HG03565 (cell line): ENCODE data around the gene MMP3.

ENCODE experiments used
- ATAC-seq: cut with Tn5 transposase; IDR thresholded peaks from one replicate; pipeline ENCODE4 v1.9.1; 2021; ENCODE audit warnings: mild to moderate bottlenecking, moderate library complexity; ENCODE audit not compliant: unreplicated experiment

MMP3 gene

DNA sequence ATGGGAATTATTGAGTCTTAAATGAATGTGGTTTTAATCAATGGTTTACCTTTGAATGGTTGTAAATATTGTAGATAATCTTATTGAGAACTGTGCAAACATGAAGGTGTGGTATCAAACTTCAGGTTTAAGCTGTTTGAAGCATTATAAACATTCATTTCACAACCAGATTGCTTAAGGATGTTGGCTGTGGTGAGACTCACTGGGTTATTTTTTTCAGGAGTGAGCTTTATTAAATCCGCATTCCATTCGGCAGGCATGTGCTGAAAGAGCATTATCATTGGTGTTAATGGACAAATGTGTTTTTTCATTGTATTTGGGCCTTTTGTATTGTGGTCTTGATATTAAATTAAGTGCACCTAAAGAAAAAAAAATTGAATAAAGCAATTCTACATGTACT is 9.7 kb downstream of the MMP3 start:
- ATAC-seq, result no peak

DNA sequence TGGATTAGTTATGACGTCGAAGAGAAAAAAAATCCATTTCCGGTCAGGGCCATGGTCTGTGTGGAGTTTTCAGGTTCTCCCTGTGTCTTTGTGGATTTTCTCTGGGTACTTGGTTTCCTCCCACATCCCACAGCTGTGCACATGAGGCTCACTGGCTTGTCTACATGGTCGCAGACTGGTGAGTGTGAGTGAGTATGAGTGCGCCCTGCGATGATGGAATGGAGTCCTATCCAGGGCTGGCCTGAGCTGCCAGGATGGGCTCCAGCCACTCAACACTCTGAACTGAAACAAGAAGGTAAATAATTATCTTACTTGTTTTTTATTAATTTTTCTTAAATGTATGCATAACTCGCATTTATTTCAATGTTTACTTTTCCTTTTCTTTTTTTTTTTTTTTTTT is 10.8 kb downstream of the MMP3 start:
- ATAC-seq, result no peak

GRCh38 chr11:102831489-102832440 is 11.6 kb downstream of the MMP3 start:
- no peak for ATAC-seq

DNA sequence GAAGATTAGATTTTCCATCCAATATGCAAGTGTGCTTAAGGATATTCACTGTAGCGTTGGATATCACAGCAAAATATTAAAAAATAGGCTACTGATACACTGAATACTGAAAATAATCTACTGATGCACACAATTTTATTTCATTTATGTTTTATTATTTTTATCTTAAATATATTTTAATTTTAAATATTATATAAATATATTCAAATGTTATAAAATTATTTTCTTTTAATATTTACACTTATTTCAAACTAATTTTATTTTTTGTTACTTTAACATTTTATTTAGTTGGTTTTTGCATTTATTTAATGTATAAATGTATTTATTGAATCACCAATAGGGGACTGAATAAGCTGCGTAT is 12.3 kb downstream of the MMP3 start:
- ATAC-seq, result no peak

DNA sequence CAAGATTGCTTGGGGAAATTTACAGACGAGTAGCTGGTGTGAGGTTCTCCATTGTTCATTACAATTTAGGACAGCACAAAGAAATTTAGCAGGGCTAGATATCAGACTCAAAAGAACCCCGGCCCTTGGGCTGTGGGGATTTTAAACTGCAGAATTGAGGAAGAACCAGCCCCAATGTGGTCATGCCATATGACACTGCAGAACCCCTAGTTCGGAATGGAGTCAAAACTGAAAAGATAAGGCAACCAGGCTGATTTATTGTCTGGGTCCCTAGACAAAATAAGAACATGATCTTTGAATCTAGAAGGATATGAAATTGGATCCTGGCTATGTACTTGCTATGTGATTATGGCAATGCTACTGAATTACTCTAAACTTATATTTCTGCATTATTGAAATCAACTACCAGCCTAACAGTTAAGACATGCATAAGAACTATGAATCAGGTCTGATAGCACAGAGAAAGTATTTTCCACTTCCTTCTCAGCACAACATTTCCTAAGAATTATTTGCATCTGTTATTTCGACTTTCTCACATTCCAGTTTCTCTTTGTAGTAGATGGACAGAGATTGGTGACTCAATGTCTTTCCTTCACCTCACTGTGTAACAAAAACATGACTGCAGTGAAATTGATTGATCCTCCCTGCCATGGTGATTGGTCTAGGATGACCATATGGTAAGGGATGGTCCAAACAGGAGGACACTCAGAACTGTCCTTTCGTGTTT is 13.2 kb downstream of the MMP3 start:
- ATAC-seq, result no peak

DNA sequence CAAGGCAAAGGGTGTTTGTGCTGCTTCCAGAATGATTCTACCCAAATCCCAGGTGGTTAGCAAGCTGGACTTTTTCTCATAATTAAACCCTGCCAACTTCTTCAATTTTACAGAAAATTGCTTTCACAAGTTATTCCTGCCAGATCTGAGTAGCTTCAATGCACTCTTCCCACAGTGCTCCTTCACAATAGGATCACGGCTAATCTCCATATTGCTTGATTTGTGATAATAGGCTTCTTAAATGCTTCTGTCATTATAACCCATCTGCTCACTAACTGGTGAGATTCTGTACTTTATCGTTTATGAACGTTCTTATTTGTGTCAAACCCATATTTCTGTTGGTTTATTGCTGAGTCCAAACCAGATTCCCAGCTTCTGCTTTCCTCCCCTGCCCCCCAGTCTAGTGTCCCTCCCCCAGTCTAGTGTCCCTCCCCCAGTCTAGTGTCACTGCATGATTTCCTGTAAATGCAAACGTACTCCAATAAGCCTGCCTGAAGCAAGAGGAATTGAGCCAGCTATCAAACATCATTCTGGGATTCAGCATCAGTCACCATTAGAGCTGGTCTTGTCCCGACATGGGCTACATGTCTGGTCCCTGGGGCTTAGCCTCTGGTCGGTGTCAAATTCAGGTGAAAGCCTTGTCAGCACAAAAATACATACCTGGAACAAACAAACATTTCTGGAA is 14.0 kb downstream of the MMP3 start:
- no peak for ATAC-seq

DNA sequence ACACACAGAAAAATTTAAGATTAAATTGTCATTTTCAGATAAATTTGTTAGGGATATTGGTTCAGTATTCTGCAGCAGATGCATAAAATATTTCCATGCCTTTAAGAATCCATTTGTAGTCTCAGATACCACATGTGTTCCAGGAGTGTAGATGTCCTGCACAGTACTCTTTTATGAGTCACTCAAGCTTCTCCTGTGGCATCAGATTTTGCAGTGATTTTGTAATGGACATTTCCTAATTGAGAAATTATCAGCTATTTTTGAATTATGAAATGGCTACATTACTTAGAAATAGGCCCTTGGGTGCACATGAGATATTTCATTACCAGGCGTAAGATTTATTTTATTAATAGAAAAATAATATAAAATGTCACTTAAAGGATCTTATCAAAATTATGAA is 18.9 kb downstream of the MMP3 start:
- ATAC-seq, result no peak

DNA sequence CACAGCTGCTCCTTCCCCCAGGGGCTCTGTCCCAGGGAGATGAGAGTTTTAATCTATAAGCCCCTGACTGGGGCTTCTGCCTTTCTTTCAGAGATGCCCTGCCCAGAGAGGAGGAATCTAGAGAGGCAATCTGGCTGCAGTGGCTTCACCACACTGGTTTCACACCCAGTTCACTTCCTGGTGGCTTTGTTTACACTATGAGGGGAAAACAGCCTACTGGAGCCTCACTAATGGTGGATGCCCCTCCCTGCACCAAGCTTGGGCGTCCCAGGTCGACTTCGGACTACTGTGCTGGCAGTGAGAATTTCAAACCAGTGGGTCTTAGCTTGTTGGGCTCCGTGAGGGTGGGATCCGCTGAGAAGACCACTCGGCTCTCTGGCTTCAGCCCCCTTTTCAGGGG is 23.9 kb downstream of the MMP3 start:
- no peak for ATAC-seq

DNA sequence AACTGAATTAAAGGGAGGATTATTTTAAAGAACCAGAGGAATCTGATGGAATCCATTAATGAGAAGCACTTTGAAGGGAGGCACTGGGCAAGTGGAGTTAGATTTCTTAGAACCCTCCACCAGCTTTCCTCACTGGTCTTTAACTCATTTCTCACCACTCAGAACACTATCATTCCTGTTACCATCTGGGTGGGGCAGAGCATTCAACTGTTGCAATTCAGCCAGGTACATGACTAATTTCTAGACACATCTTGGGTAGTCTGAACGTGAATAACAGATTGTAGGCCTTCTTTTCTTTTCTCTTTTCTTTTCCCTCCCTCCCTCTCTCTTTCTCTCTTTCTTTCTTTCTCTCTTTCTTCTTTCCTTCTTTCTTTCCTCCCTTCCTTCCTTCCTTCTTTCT is 29.9 kb downstream of the MMP3 start:
- no peak for ATAC-seq

DNA sequence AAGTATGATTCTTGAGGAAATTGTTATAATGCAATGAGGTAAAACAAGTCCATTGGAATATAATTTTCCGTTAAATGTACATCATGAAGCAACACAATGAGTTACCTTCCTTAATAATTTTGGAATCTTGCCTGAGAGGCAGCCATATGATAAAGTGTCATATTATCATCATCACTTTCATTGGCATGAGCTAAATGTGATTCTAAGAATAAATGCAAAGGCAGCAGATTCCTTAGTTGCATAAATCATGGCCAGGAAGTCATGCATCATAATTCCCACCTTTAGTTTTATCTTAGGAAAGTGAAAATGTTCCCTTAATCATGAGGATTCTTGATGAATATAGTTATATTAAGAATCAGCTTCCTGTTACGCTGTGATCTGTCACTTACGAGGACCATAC is 31.2 kb downstream of the MMP3 start:
- ATAC-seq, result no peak

DNA sequence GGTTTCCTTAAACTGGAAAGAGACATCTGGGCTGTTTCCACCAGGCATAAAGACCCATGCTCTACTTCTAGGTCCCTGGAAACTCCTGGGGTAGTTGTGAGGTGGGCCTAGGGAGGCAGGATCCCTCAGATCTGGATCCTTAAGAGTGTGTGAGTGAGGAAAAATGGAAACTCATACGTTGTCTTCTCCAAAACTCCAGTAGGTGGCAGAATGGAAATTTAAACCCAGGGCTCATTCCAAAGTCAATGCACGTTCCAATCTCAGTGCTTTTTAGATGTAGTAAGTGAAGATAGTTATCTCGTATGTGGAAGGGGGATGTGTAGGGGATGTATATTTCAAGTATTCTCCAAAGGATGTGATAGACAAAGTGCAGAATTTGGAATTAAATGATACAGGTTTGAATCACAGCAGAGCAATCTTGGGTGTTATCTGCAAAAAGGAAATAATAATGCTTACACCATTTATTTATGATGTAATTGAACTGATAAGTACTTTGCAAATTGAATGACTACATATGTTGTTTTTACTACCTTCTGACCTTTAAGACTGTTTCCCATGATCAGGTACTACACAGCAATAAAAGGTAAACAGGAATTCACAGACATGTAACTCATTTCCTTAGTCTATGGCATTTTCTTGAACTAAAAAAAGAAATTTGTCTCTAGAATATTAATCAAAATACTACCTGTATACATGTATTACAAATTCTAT is 32.3 kb downstream of the MMP3 start:
- no peak for ATAC-seq

DNA sequence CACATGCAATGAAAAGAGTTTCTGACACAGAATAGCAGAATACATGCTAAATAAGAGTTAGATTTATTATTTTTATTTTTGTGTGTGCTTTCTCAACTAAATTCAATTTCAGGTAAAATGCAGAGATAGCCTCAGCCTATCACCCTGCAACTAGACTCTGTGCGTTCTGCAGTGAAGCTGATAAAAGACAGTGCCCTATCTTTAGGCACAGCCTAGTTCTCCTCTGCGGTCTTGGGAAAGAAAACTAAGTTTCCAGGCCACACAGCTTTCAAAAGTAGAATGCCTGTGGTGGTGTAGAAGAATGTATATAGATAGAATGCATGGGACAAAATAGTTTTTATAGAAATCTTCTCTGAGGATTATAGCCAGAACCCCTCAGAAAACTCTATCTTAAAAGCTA is 33.4 kb downstream of the MMP3 start:
- ATAC-seq, result no peak

DNA sequence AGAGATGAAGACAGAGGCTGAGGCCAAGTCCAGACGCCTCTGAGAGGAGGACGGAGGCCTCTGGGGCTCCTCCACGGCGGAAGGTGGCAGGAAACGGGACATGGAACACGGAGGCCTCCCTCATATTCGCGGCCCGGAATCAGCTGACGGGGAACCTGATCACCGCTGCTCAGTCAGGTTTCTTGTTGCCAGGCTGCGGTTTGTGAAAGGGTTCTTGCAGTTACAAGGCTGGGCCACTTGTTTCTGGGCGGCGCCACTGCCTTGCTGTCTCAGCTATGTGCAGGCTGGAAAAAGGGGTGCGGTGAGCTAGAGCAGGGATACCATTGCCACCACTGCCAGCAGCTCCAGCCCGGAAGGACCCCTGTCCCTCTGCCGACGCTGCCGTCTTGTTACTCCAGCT is 35.5 kb downstream of the MMP3 start:
- peak; percentile 69 for ATAC-seq

GRCh38 chr11:102806296-102806695 is 37.1 kb downstream of the MMP3 start:
- ATAC-seq, result no peak

DNA sequence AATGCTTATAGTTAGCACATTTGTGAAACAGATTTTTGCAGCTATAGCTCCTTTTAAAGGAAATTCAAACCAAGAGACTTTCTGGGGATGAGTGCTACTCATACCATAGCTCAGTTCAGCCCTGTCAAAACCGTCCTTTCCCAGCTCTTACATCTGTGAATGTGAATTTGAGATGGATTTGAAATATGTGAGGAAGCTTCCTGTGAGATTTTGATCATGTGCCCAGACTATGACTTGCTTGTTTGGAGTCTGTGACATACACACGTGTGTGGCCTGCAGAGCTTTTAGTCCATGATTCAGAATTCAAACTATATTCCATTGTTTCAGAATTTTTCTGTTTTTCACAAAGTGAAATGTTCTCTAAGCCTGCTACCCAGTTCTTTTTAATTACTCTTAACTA is 41.1 kb downstream of the MMP3 start:
- no peak for ATAC-seq

GRCh38 chr11:102800767-102801166 is 42.6 kb downstream of the MMP3 start:
- no peak for ATAC-seq

GRCh38 chr11:102799681-102800340 is 43.6 kb downstream of the MMP3 start:
- ATAC-seq, result no peak

- ATAC-seq, result no peak
These were observed 45.2 kb downstream of the MMP3 start, which contains the start of gene MMP1 for GRCh38 chr11:102798012-102798746. Gene MMP1 (minus strand): TSS chr11:102798160. CDS start chr11:102798092, 68 bp downstream.

- peak; percentile 93 for ATAC-seq
These were observed 49.0 kb downstream of the MMP3 start for GRCh38 chr11:102794382-102794781.
